NCI-H69 (cell line): ENCODE measurements around the gene TOM1L1.

Experiments used
- DNase-seq: peaks from one replicate; lab custom pipeline; 2025; lab: John Stamatoyannopoulos, UW

The TOM1L1 gene

DNA sequence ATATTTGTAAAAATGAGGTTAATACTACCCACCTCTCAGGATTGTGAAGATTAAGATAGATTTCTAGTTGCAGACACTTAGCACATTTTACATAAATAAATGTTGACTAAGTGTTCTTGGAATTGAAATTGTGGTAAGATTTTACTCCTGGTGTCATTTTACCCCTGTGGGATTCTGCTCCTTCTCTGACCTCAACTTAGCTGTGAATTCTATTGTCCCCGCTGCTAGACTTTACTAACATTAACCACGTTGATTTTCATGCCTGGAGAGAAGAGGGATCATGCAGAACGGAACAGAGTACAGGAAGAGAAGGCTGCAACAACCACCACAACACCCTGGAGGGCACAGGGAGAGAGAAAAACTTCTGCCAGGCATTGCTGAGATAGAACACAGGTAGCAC, 2.1 kb upstream of the TOM1L1 start:
- no peak for DNase-seq

DNA sequence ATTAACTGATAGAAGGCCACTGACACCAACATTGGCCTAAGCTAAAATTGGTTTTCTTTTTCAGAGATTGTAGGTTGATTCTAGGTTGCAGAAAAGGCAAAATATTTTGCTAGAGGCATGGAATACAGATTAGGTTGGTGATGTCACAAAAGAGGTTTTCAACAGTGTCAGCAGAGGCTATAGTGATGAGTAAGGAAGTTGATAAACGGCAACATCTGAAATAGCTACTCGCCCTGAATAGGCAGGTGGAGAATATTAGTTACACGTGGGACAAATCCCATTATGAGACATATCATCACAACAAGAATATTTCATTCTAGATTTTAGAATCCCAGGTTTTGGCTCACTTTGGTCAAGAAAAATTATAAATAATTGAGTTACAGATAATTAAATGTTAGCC, 1.5 kb upstream of the TOM1L1 start:
- no peak for DNase-seq

DNA sequence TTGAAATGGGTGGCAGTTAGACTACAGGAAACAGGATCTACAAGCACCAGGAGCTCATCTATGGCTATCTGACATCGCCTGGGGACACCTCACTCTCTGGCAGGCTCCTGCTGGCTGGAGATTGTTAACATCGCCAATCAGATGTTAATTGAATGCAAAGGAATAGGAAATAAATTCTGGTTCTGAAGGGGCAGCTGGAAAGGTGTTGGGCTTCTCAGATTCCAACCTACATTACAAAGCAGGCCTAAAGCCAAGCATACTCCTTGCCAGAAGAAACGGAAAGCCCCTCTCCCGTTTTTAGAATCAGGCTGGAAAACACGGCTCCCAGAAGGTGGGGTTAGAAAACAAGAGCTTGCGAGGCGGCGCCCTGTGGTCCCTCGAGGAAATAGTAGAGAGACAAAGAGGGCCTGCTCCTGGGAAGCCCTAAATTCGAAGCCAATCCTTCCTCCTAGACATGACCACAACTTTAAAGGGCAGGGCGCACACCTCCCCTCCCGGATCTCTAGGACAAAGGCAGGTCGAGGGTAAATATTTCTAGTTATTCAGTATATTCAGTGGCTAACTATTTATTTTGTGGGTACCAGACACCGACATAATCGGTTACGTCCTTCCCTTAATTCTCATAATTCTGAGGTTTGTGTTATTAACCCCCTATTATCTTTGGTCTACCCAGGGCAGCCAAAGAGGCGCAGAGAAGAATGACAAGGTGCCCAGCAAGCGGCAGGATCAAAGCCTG, 763 bp upstream of the TOM1L1 start:
- peak; percentile 75 for DNase-seq

DNA sequence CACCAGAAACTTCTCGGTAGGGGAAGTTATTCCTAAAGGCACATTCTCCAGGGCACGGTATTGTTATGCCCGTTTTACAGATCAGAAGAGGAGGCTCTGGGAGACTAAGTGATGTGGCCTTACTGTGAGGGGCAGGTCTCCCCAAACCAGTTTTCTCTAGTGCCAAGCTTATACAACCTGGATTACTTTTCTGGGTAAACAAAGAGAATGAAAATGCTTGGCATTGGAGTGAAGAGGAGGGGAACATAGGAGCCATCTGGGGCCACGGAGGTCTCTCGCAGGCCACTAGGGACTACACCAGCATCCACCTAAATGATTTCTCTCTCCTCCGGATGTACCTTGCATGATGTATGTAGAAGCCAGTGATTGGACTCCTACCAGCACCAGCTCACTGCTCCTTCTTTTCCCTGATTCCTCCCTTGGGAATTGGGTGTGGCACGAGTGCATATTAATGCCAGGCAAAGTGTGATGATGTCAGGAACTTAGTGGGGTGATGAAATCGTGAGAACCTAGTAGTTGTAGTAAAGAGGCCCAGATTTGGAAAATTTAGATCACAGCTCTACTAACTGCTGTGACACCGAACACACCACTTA, 674 bp downstream of the TOM1L1 start:
- DNase-seq: peak; percentile 90

DNA sequence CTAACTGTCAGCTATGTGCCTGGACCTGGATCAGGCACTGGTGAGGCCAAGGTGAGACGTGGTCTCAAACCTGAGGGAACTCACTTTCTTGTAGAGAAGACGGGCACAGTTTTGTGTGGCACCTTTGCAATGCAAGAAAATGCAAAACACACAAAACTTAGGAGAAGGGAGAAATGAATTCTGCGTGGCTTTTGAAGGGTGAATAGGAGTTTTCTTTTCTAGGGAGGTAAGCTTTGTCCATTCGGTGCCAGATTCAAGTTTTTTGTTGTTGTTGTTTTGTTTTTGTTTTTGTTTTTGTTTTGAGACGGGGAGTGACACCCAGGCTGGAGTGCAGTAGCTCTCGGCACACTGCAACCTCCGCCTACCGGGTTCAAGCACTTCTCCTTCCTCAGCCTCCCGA, 1.4 kb downstream of the TOM1L1 start:
- no peak for DNase-seq

DNA sequence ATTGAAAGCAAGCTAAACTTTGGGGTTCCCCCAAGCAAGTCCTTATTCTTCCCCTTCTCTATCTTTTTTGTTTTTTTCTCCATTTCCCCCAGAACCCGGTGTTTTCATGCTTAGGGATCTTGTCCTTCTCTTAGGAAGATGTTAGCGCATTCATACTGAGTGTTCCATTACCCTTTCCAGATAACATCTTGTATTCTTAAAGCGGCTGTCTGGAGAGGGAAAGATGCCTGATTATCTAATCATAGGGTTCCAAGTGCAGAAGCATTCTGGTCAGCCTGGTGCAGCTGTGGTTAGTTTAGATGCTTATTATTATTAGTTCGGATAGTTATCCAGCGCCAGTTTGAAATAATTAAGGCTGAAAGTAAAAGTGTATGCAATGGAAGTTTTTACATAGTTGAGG, 2.0 kb downstream of the TOM1L1 start:
- DNase-seq: no peak

DNA sequence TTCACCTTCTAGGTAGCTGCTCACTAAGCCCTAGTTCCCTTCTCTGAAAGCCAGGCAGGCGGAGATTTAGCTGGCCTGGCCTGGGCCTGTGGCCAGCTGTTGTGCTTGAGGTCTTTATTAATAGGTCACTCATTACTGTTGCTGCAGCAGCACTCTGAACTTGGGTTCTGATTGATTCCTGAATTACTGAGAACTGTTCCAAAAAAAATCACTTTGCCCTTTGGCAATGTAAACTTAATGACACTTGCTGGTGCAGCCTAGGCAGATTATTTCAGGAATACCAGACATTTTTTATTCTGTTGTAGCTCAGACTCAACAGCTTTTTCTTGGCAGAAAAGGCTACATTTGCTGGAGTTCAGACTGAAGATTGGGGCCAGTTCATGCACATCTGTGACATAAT, 2.7 kb downstream of the TOM1L1 start:
- no peak for DNase-seq

DNA sequence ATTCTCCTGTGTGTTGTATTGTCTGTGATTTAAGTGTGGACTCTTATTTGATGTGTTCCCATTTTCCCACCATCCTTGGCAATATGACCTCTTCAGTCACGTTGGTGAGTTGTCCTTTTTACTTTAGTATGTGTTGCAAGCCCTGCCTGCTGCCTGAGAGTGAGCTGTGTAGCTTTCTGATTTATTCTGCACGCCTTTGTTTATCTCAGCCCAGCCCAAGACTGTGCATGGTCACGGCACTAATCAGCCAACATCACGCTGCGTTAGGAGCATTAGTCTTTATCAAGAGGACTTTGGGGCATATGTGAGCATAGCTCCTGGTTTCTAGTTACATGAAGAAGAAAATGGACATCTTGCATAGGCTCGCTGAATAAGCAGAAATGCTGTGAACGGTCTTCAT, 6.0 kb downstream of the TOM1L1 start:
- DNase-seq: no peak

DNA sequence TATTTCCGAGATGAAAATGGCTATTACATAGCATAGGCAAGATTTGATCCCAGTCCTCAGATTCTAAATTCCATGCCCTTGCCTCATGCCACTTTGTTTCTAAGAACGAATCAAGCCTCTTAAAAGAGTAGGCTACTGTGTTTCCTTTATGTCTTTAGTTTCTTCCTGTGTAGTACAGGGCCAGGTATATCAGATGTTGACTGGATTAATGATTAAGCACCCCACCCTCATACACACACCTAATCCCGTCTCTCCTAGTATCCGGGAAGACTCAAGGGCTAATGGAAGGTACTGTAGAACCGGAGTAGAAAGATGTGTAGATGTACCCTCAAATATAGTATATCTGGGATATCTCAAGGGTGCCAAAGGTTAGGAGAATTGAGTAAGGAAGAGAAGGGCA, 6.7 kb downstream of the TOM1L1 start:
- no peak for DNase-seq

DNA sequence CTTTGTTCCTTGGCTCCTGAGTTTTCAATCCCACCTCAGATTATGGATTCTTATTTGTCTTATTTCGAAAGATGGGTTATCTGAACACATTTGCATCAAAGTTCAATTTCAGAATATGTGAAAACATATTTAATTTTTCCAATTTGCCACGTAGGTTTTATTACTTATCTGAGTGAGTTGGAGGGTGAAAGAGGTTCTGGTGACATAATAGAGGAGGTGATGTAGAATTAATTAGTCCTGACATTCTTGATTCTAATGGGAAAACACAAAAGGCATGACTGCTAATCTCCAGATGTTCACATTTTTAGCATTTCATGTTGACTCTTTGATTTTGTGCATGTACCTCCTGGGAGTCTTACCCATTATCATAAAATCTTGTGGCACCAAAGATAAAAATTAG, 9.1 kb downstream of the TOM1L1 start:
- DNase-seq: peak; percentile 14

DNA sequence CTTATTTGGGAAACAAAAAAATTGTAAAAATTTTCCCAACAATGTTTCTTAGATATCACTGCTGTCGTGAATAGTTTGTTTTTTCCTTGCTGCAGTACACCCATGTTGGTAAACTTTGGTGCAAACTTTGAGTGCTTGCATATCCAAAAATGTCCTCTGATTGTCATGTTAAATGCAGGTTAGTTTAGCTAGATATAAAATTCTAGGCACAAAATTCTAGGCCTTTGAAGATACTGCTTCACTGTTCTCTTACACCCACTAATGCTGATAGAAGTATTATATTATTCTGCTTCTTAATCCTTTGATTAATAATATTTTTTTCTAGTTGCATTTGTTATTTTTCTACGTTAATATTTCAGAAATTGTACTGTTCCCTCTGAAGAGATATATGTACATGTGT, 16.1 kb downstream of the TOM1L1 start:
- DNase-seq: no peak

DNA sequence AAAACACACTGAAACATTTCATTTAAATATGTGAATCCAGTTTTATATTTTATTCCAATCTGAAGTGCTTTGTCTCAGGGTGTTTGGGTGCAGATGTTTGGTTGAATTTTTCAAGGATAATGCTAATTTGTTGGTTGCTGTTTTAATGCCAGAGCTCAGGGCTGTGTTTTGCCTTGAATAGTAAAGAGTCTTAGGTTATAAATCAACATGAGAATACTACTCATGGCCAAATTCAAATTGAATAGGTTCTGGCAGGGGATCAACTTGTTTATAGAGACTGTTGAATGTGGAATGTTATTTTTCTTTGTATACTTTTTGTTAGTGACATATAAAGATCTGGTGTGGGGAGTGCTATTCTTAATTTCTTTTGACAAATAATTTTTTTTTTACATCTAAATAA, 18.8 kb downstream of the TOM1L1 start:
- no peak for DNase-seq

DNA sequence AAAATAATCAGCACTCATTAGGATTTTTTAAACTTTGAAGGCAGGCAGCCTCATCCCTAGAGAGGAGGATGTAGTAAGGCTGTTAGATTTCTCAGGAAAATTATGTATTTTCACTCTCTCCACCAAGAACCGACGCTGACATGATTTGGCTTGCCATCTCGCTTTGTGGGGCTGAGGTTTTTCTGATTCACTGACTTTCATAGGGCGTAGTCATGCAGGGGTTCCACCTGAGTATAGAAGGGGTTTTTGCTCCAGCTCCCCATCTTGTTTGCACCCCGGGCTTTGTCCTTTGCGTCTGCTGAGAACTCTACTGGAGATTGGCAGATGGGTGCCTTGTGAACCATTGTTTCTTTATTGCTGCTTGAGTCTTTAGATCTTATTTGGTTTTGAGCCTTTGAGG, 20.2 kb downstream of the TOM1L1 start:
- DNase-seq: no peak

DNA sequence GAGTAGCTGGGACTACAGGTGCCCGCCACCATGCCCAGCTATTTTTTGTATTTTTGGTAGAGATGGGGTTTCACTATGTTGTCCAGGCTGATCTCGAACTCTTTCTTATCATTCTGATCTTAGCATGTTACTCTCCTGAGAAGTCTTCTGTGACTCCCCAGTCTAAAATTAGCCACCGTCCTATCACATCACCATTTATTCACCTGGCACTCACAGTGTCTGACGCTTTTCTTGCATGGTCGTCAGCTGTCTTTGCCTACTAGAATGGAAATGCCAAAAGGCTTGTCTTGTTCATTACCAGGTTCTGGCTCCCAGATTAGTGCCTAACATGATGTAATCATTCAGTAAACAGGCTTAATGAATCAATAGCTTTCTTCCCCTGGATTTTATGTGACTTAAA, 23.8 kb downstream of the TOM1L1 start:
- DNase-seq: no peak

DNA sequence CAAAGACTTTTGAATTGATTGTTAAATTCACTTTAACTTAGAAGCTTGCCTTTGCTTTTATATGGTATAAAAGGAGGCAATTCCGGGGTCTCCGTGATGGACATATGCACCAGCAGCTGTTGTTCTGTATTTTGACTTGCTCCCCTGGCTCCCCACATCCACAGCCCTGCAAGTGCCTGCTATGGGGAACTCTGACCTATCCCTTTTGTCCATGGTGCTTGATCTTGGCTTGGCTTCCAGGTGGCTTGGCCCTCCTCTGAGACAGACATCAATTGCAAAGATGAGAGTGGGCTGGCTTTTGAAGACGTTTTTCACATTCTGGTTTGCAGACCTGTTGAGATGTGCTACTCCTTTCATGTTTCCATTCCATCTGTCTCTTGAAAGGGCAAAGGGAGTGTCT, 26.9 kb downstream of the TOM1L1 start:
- DNase-seq: no peak

DNA sequence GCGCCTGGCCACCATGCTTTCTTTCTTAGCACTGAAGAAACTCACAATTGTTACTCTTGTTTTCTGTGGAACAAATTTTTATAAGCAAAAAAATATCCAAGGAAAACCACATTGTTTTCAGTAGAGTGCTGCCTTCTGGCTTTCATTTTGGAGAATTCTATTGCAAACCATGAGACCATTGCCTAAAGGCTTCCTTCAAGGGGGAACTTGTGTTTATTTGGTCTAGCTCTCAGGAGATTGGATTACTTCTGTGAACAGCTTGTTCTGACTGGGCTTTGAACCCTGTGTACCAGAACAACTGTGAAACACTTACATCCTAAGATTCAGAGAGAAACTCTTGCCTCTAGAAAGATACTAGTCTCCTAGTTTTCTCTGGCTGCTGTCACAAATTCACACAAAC, 32.1 kb downstream of the TOM1L1 start:
- DNase-seq: no peak

DNA sequence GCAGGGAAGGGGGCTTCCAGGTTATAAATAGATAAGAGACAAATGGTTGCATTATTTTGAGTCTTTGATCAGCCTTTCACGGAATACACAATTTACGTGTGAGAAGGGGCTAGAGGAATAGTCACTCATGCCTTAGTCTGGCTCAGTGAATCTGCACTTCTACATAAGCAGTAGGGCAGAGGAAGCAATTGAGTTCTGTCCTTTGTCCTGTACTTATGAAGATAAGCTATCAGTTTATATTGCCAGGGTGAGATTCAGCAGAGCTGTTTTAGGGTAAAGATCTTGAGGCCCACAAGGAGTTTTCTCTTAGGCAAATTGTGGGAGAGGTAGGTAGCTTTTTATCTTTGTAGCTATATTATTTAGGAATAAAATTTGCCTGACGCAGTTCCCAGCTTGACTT, 33.3 kb downstream of the TOM1L1 start:
- no peak for DNase-seq

DNA sequence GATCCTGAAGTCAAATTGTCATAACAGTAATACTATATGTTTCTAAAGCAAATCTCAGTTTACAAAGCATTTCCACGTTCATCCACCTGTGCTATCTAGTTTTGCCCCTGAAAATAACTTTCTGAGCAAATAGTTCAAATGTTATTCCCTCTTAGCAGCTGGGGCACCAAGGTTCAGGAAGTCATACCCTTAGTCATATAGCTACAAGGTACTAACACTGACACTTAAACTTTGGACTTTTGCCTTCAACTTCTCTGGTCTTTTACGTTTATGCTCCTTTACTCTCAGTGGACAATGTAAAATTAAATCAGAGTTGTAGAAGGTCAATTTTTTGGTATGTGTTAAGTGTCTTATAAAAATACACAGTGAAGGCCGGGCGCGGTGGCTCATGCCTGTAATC, 34.8 kb downstream of the TOM1L1 start:
- DNase-seq: no peak

DNA sequence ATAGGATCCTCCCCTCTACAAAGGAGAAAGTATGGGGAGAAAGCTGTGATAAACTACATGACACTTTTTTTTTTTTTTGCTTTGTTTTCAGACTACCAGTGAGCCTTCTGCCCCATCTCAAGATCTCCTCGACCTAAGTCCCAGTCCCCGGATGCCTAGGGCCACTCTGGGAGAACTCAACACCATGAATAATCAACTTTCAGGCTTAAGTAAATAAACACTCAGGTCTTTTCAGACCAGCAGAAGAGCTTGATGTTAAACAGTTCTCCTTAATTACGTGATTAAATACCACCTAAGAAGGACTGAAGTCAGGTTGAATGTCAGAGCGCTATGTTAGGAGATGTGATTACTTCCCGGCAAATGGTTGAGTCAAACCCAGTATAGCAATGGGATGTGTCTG, 36.4 kb downstream of the TOM1L1 start:
- DNase-seq: no peak

DNA sequence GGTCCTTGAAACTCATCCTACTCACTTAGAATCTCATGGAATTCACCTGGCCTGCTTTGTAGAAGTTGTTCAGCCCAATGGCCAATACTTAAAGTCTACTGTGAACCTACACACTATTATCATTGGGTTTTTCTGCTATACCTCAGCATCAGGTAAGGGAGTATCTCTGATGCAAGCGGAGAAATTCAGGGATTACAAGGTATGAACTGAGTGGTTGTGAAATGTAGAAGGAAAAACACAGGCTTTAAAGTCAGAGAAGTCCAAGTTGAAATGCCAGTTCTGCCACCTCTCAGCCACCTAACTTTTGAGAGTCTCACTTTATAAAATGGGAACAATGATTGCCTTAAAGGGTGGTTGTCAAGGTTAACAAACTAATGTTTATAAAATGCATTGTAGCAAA, 36.8 kb downstream of the TOM1L1 start:
- no peak for DNase-seq

DNA sequence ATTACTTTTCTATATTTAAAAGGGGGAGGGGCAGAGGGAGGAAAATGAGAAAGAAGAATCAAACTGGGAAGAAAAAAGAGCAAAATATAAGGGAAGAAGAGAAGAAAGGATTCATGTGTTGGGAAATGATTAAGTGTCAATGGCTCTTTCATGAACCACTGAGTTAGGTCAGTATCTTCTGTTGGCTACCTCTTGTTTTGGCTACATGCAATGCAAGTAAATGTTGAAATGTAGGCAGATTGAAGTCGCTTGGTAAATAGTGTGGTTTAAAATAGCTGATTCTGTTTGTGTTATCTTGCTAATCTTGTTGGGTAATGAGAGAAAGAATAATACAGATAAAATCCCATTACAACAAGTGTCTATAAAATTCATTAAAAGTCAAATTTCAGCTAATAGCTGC, 40.6 kb downstream of the TOM1L1 start:
- DNase-seq: no peak

DNA sequence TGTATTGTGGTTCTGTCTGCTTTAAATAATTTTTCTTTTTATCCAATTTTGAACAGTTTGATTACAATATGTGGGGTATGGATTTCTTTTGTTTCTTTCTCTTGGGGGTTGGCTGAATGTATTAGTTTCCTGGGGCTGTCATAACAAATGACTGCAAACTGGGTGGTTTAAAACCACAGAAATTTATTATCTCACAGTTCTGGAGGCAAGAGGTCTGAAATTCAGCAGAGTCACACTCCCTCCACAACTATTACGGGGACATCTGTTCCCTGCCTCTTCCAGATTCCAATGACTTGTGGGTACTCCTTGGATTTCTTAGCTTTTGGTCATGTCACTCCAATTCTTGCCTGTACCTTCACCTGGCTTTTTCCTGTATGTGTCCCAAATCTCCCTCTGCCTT, 44.1 kb downstream of the TOM1L1 start:
- DNase-seq: no peak

DNA sequence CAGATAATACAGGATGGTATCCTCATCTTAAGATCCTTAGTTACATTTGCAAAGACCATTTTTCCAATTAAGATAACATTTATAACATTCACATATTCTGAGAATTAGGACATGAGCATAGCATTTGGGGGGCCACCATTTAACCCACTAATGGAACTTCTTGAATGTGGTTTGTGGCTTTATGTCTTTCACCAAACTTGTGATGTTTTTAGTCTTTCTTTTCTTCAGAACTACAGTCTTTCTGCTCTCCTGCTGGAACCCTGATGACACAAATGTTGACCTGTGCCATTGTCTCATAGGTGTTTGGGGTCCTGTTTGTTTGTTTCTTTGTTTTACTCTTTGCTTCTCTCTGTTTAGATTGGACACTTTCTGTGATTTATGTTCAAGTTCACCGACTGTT, 44.6 kb downstream of the TOM1L1 start:
- DNase-seq: no peak

DNA sequence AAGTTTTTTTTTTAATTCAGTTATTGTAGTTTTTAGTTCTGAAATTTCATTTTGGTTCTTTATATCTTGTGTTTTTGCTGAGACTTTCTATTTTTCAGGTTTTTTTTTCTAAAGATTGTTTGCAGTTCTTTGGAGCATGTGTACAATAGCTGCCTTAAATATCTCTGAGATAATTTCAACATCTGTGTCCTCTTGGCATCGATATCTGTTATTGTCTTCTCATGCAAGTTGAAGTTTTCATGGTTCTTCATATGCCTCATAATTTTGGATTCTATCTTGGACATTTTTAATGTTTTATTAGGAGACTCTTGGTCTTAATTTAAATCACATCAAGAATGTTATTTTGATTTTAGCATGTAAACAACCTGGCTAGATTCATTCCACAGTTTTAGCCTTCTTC, 45.0 kb downstream of the TOM1L1 start:
- no peak for DNase-seq
